A673 (cell line): ENCODE results near the gene RASGRP1. TPM values are rescaled to one million over a fixed set of nuclear protein-coding genes. Genes with fewer than 3 reads are reported as not detected.

Experiments used
- BruUV-seq: library from RNA; stranded (reverse); fragments of 400-500 nt; replicated peaks from 2 replicates; lab custom pipeline; 2021; lab: Mats Ljungman, UMichigan
- CTCF ChIA-PET: fragments of 300-600 bp; sonication (Branson Sonifier 250); formaldehyde crosslinking; loops from one replicate; lab custom pipeline; 2022; ENCODE audit warnings: antibody characterized with exemption; lab: Charles Lee
- POLR2A ChIA-PET: fragments of 300-600 bp; sonication (Branson Sonifier 250); formaldehyde crosslinking; loops from one replicate; lab custom pipeline; 2022; ENCODE audit warnings: antibody characterized with exemption; ENCODE audit not compliant: low non-redundant PET; lab: Charles Lee
- DNase-seq: peaks from one replicate; pipeline ENCODE4 v3.0.0-alpha.2; 2015; ENCODE audit warnings: low spot score
- H3K27ac ChIP-seq: fragments of 200-600 bp; sonication (generic); 2 replicates; pipeline ENCODE4 v1.5.1; 2016; ENCODE audit warnings: mixed run types, low read depth, mild to moderate bottlenecking, mixed read lengths, antibody characterized with exemption, low read length; ENCODE audit not compliant: poor library complexity, severe bottlenecking
- H3K27me3 ChIP-seq: fragments of 200-600 bp; sonication (generic); replicated peaks from 2 replicates; pipeline ENCODE4 v1.6.1; 2017; ENCODE audit warnings: mixed run types, low read depth, mild to moderate bottlenecking, mixed read lengths, antibody characterized with exemption, low read length; ENCODE audit not compliant: insufficient read depth, poor library complexity
- H3K36me3 ChIP-seq: fragments of 200-600 bp; sonication (generic); 2 replicates; pipeline ENCODE4 v1.6.1; 2016; ENCODE audit warnings: mixed run types, mild to moderate bottlenecking, mixed read lengths, antibody characterized with exemption, low read length; ENCODE audit not compliant: insufficient read depth, poor library complexity, severe bottlenecking
- H3K4me1 ChIP-seq: fragments of 200-600 bp; sonication (generic); 2 replicates; pipeline ENCODE4 v1.6.1; 2017; ENCODE audit warnings: mixed run types, mild to moderate bottlenecking, mixed read lengths, antibody characterized with exemption, low read length; ENCODE audit not compliant: insufficient read depth, poor library complexity, severe bottlenecking
- H3K4me3 ChIP-seq: fragments of 200-600 bp; sonication (generic); 2 replicates; pipeline ENCODE4 v1.5.1; 2016; ENCODE audit warnings: low read depth, mixed run types, mild to moderate bottlenecking, mixed read lengths, low read length; ENCODE audit not compliant: poor library complexity, severe bottlenecking
- H3K9me3 ChIP-seq: fragments of 200-600 bp; sonication (generic); 2 replicates; pipeline ENCODE4 v1.6.1; 2016; ENCODE audit warnings: mixed run types, low read depth, mild to moderate bottlenecking, mixed read lengths, antibody characterized with exemption, low read length; ENCODE audit not compliant: poor library complexity, severe bottlenecking
- EZH2 ChIP-seq: fragments of 200-600 bp; sonication (generic); IDR thresholded peaks from 2 replicates; pipeline ENCODE4 v1.6.1; 2017; ENCODE audit warnings: borderline replicate concordance, low read depth, mild to moderate bottlenecking, mixed read lengths, antibody characterized with exemption, low read length; ENCODE audit not compliant: poor library complexity, severe bottlenecking
- intact Hi-C: fragments of 100-400 bp; cut with micrococcal nuclease; formaldehyde crosslinking; loops from one replicate; pipeline ENCODE4 v1.10.0; 2022; ENCODE audit not compliant: unreplicated experiment
- total RNA-seq: library from RNA; stranded (reverse); gene quantifications from 2 replicates; pipeline ENCODE4 v1.2.3, GENCODE V29; 2021
- TF ChIP-seq, protein P1 (sequence below): fragments of 300-800, 200-600 bp; sonication (generic); conservative IDR thresholded peaks from 2 replicates; pipeline ENCODE4 v1.5.1; 2017; ENCODE audit warnings: low read depth, mild to moderate bottlenecking, antibody characterized with exemption, low read length, moderate library complexity, mixed read lengths

RASGRP1 gene
- total RNA-seq, 1 experiment from 2014 or later = not detected

DNA sequence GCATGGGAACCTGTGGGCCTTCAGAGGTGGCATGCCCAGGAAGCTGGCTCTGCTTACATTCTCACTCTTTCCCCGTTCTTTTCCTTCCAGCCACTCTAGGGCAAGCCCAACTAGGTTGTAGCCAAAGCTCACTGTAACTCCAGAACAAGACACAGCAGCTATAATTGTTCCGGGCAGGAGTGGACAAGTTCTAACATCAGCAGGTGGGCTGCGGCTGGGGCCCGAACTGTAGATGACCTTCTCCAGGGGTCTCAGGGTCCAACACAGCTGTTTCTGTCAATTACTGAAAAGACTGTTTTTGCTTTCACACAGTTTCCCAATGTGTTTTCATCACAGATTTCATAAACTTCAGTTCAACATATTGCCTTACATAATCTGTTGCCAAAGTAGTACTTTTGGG is 11.5 kb downstream of the RASGRP1 start:
- CTCF ChIA-PET = no interaction called here
- H3K9me3 ChIP-seq = no peaks in the 10 kb centered on the region
- H3K27me3 ChIP-seq = peaks cover 31% of the 10 kb centered on the region
- no peak for DNase-seq
- intact Hi-C loops = no loop called here
- BruUV-seq = no TSS peak
- TF ChIP-seq, protein P1, sequence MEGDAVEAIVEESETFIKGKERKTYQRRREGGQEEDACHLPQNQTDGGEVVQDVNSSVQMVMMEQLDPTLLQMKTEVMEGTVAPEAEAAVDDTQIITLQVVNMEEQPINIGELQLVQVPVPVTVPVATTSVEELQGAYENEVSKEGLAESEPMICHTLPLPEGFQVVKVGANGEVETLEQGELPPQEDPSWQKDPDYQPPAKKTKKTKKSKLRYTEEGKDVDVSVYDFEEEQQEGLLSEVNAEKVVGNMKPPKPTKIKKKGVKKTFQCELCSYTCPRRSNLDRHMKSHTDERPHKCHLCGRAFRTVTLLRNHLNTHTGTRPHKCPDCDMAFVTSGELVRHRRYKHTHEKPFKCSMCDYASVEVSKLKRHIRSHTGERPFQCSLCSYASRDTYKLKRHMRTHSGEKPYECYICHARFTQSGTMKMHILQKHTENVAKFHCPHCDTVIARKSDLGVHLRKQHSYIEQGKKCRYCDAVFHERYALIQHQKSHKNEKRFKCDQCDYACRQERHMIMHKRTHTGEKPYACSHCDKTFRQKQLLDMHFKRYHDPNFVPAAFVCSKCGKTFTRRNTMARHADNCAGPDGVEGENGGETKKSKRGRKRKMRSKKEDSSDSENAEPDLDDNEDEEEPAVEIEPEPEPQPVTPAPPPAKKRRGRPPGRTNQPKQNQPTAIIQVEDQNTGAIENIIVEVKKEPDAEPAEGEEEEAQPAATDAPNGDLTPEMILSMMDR = no peak
- TF ChIP-seq EZH2 = no peak
- POLR2A ChIA-PET = no interaction called here
- H3K27ac ChIP-seq = no peak overlapping the region
- no peaks in the 10 kb centered on the region for H3K4me1 ChIP-seq
- no peak overlapping the region for H3K4me3 ChIP-seq
- no peaks in the 10 kb centered on the region for H3K36me3 ChIP-seq

DNA sequence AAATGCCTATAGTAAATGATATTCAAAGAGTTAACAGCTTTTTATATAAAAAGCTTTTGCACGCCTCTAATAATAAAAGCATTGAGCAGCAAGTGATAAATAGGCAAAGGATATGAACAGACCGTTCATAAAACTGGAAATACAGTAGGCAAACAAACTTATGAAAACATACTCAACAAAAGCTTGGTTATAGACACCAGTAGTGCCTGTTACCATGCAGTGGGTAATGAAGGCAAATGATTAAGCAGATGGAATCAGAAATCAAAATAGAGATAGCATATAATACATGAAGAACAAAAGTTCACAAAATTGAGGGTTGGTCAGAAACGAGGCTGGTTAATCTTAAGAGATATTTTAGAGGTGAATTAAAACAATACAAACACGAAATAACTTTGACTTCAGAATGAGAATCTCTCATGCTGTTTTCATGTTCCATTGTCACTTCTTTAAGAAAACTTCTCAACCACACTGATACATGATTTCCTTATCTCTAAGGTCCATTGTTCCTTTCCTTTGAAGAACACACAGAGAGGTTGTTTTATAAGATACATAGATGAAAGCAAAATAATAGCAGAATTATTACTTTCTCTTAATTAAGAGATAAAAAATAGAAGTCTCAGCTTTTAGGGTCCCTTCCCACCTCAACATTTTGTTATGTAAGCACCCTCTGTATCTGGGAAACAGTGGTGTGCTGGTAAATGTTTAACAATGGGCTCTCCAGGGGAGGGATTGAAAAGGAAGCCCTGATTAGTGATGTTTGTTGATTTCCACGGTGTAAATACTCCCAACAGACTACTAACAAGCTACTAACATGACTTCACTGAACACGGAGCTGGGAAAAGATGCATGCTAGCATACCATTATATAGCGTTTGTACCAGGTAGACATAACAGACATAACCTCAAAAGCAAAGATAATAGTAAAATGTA is 12.6 kb downstream of the RASGRP1 start:
- BruUV-seq = no TSS peak
- Histone ChIP-seq H3K36me3 (no peaks in the 10 kb centered on the region), H3K9me3 (no peaks in the 10 kb centered on the region), H3K4me3 (no peak overlapping the region), H3K4me1 (no peaks in the 10 kb centered on the region), H3K27ac (no peak overlapping the region), H3K27me3 (peaks cover 26% of the 10 kb centered on the region)
- no peak for TF ChIP-seq EZH2
- TF ChIP-seq, protein P1 = no peak
- no peak for DNase-seq
- POLR2A ChIA-PET = no interaction called here
- intact Hi-C loops = no loop called here
- CTCF ChIA-PET = no interaction called here

DNA sequence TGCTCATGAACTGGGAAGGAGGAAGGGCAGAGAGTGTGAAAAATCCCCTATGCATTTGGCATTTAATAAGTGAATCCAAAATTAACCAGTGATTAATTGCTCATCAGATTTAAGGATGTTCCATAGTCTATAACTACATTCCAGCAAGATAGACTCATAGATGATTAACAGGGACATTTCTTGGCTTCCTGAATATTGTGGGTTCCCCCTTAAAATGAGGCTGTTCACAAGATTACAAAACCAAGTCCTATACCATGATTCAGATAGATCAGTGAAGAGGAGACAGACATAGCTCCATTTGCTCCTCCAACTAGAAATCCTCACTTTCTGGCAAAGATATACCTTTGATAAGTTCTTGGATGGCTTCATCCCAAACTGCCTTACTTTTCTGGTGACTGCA is 15.4 kb downstream of the RASGRP1 start:
- ChIA-PET CTCF (no interaction called here), POLR2A (no interaction called here)
- Histone ChIP-seq H3K36me3 (no peaks in the 10 kb centered on the region), H3K27me3 (peaks cover 26% of the 10 kb centered on the region), H3K27ac (no peak overlapping the region), H3K4me3 (no peak overlapping the region), H3K4me1 (no peaks in the 10 kb centered on the region), H3K9me3 (no peaks in the 10 kb centered on the region)
- intact Hi-C loops = no loop called here
- TF ChIP-seq, protein P1 = no peak
- no peak for TF ChIP-seq EZH2
- BruUV-seq = no TSS peak
- DNase-seq = no peak
